Adrenal gland (tissue), 12 donors: ENCODE results near the gene KDM6B. TPM values are rescaled to one million over a fixed set of nuclear protein-coding genes. Genes with fewer than 3 reads are reported as not detected.
A peak's percentile ranks its signal among the peaks of the same experiment; 100 is the strongest.

Experiments
- DNase-seq, 7 donors: peaks; one replicate each; pipeline ENCODE4 v3.0.0-alpha.2; 2019 to 2020
- H3K27ac ChIP-seq, 5 donors: fragments of 200-600 bp; sonication (generic) in 4 of 5; 1 replicate in 3 of 5; 2 replicates in 2 of 5; pipeline versions ENCODE4 v1.5.1 to v1.8.0; 2016 to 2020; ENCODE audit warnings: mild to moderate bottlenecking in 1 of 5
- H3K27me3 ChIP-seq: fragments of 200-600 bp; 2 replicates; pipeline ENCODE4 v1.8.0; 2021
- H3K36me3 ChIP-seq, 2 donors: fragments of 200-600 bp; replicated peaks in 1 of 2; 1 replicate in 1 of 2; 2 replicates in 1 of 2; pipeline versions ENCODE4 v1.5.1 to v1.8.0; 2018 to 2022
- H3K4me1 ChIP-seq, 2 donors: fragments of 200-600 bp; replicated peaks in 1 of 2; 1 replicate in 1 of 2; 2 replicates in 1 of 2; pipeline versions ENCODE4 v1.5.1 to v1.8.0; 2018 to 2021
- H3K4me3 ChIP-seq, 4 donors: fragments of 200-600 bp; sonication (generic) in 3 of 4; one replicate each; pipeline ENCODE4 v1.5.1; 2016 to 2018
- H3K9me3 ChIP-seq, 3 donors: fragments of 200-600 bp; sonication (generic) in 1 of 3; replicated peaks in 1 of 3; 1 replicate in 2 of 3; 2 replicates in 1 of 3; pipeline versions ENCODE4 v1.5.1 to v1.8.0; 2016 to 2021
- POLR2A ChIP-seq, 2 donors: fragments of 450-650 bp; IDR thresholded peaks; one replicate each; pipeline ENCODE4 v1.6.1; 2017; ENCODE audit warnings: antibody characterized with exemption in 2 of 2, mild to moderate bottlenecking in 2 of 2, moderate library complexity in 1 of 2
- WGBS, 4 donors: extraction: QIAGEN DNeasy Blood & Tissue Kit in 2 of 4; methylation state at CpG; one replicate each; pipeline versions ENCODE4 v1.1.5 to v1.1.7; 2013 to 2017; 5-methylcytosine and 5-hydroxymethylcytosine counted together
- intact Hi-C, 2 donors: fragments of 100-400 bp; cut with DNase I; formaldehyde crosslinking; loops; one replicate each; pipeline versions ENCODE4 v1.14.1 to v1.15.0; 2022 to 2023
- polyA plus RNA-seq, 3 donors: library from polyadenylated mRNA; stranded (reverse); fragments of 200-250 nt in 2 of 3; fragments of 350-450 nt in 1 of 3; fragmentation: Illumina TruSeq in 1 of 3; extraction: RNeasy Lipid Tissue Mini Kit (QIAGEN cat#74804) in 1 of 3; gene quantifications; one replicate each; pipeline ENCODE4 v1.2.3, GENCODE V29; 2013 to 2014
- total RNA-seq, 9 donors: library from RNA; depleted of rRNA in 4 of 9; stranded (reverse); fragments of >200 nt in 4 of 9; fragments of 120-200 nt in 1 of 9; fragmentation: NEBNext Ultra II Directional in 1 of 9; extraction: Animal tissue kit (Norgen Biotek cat#: 25700) in 1 of 9; gene quantifications; one replicate each; pipeline versions ENCODE4 v1.1.0 to v1.2.4, GENCODE V29; 2013 to 2023
- TF ChIP-seq, protein P1 (sequence below), 6 experiments: fragments of 450-650 bp in 4 of 6; fragments of 200-600 bp in 2 of 6; sonication (generic) in 1 of 6; IDR thresholded peaks; 1 replicate in 5 of 6; 2 replicates in 1 of 6; pipeline versions ENCODE4 v1.5.1 to v1.8.0; 2016 to 2021; ENCODE audit warnings: antibody characterized with exemption in 6 of 6, mild to moderate bottlenecking in 2 of 6, moderate library complexity in 1 of 6
- donor health status: healthy with polysubstance abuse.
- donor health status: Bipolar disorder and iron deficiency.
- donor health status: DM: yes; HTN: yes; CAD: no.
- donor health status: DM: no; HTN: no; CAD: no.
- donor health status: DM: no; HTN: no; CAD: no.
- donor health status: DM: yes; HTN: yes; CAD: no.

The KDM6B gene
- total and polyA plus RNA-seq, 12 donors: 2.2 to 35.9 (median 11.2) TPM

DNA sequence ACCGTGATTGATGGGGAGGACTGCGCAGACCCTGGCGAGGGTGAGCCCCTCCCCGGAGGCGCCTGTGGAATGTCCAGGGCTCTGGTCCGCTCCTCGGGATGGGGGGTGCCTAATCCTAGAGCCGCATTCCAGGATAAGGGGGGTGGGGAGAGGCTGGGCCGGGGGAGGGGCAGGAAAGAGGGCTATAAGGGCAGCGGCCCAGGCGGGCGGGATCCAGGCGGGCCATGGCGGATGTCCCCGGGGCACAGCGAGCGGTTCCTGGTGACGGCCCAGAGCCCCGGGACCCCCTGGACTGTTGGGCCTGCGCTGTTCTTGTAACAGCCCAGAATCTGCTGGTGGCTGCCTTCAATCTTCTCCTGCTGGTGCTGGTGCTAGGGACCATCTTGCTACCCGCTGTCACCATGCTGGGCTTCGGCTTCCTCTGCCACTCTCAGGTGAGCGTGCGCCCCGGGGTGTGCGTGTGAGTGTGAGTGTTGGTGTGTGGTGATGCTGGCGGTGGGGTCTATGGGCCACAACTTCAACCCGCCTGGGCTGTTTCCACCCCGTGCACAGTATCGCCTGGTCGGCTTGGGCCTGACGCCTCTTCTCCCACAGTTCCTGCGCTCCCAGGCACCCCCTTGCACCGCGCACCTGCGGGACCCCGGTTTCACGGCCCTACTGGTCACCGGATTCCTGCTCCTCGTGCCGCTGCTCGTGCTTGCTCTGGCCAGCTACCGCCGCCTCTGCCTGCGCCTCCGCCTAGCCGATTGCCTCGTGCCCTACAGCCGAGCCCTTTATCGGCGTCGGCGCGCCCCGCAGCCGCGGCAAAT is 21.0 kb downstream of the KDM6B start, which contains the start of gene TMEM88:
TMEM88 (plus strand) TSS at position 216 of the 809 bp plus-strand sequence; CDS start at position 225, 9 bp downstream.
- WGBS, 4 donors: 45 to 54% (median 50%) methylated on average over 20 to 57 of the region's 57 CpGs
- peak in 6 of 7 donors; percentile 26 to 74 (median 48) for DNase-seq
- intact Hi-C loops: loop anchor here (5.0 kb wide), 2 partner anchors 33 to 132 kb away; no protein-coding TSS in a partner anchor

DNA sequence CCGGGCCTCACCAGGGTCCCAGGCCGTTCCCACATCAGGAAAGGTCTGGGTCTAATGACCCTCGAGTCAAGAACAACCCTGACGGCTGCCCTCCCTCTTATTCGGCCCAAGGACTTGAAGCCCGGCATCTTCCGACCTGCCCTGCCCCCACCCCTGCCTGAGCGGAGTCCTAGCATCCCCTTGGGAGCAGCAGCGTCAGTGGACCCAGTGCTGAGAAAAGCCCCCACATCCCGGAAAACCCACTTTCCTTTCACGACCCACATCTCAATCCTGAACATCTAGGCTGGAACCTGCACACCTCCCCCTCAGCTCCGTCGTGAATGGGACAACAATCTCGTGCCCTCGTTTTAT is 21.6 kb downstream of the KDM6B start:
- no peaks in the 10 kb centered on the region for H3K27me3 ChIP-seq
- TF ChIP-seq POLR2A (IDR thresholded peaks at IDR 0.05): peak; percentile 19 to 34
- TF ChIP-seq, protein P1, sequence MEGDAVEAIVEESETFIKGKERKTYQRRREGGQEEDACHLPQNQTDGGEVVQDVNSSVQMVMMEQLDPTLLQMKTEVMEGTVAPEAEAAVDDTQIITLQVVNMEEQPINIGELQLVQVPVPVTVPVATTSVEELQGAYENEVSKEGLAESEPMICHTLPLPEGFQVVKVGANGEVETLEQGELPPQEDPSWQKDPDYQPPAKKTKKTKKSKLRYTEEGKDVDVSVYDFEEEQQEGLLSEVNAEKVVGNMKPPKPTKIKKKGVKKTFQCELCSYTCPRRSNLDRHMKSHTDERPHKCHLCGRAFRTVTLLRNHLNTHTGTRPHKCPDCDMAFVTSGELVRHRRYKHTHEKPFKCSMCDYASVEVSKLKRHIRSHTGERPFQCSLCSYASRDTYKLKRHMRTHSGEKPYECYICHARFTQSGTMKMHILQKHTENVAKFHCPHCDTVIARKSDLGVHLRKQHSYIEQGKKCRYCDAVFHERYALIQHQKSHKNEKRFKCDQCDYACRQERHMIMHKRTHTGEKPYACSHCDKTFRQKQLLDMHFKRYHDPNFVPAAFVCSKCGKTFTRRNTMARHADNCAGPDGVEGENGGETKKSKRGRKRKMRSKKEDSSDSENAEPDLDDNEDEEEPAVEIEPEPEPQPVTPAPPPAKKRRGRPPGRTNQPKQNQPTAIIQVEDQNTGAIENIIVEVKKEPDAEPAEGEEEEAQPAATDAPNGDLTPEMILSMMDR (IDR thresholded peaks at IDR 0.05): peak in 1 of 6 experiments; percentile 1
- 4 to 19% (median 11%) methylated on average over 10 to 15 of the region's 15 CpGs for WGBS, 4 donors
- H3K4me3 ChIP-seq: peak overlapping the region in 1 of 4 donors; percentile 58
- intact Hi-C loops: loop anchor here in 1 of 2 donors (5.0 kb wide), 1 partner anchor 33 kb away; no protein-coding TSS in a partner anchor
- H3K9me3 ChIP-seq: no peaks in the 10 kb centered on the region
- peak overlapping the region in 4 of 5 donors; percentile 63 to 91 (median 82) for H3K27ac ChIP-seq
- peaks cover 0 to 38% of the 10 kb centered on the region in 2 donors for H3K36me3 ChIP-seq
- peak in 5 of 7 donors; percentile 46 to 78 (median 57) for DNase-seq
- H3K4me1 ChIP-seq: peaks cover 23 to 44% of the 10 kb centered on the region in 2 donors

More for the DNA sequence above, 21.0 kb downstream of the KDM6B start, which contains the start of gene TMEM88:
- peak in 1 of 2 donors; percentile 16 for TF ChIP-seq POLR2A (IDR thresholded peaks at IDR 0.05)
- TF ChIP-seq, protein P1 (IDR thresholded peaks at IDR 0.05): no peak
- H3K4me3 ChIP-seq: peak within 1 kb of the TSS in 1 of 4 donors; percentile 58
- H3K9me3 ChIP-seq: no peaks in the 10 kb centered on the region
- H3K36me3 ChIP-seq: peaks cover 0 to 42% of the 10 kb centered on the region in 2 donors
- H3K4me1 ChIP-seq: peaks cover 24 to 50% of the 10 kb centered on the region in 2 donors
- H3K27me3 ChIP-seq: no peaks in the 10 kb centered on the region
- peak within 1 kb of the TSS in 4 of 5 donors; percentile 63 to 91 (median 82) for H3K27ac ChIP-seq

DNA sequence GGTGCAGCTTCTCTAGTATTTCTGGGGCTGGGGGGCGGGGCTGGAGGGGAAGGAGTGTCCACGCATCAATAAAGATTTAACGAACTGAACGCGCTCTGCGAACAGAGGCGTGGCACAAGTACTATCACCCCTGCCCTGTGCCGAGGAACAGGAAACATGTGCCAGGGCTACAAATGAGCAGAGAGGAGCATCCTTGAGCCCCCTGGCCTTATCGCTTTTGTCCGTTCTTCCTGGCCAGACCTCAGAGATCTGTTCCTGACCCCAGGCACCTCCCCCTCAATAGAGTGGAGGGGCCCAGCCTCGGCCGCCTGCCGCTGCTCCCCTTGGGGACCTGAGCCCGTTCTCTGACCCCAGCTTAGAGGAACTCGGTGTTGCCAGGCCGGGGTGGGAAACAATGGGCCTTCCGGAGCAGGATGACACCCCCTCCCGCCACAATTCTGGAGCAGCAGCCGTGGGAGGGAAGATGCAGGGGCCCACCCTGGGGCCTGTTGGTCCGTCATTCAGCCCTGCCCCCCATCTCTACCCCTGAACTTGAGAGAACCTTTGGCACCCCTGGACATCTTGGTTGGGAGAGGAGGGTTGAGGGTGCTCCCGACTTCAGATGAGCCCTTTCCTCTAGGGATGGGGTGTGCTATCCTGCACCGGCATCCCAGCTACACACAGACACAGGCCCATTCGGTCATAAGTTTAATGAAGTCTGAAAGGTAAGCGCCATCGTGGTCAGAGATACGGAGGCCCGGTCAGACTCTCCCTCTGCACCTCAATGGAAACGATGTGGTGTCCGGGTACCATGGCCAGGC is 22.2 kb downstream of the KDM6B start:
- 3 to 5% (median 4%) methylated on average over 22 to 29 of the region's 29 CpGs for WGBS, 4 donors
- intact Hi-C loops: loop anchor here in 1 of 2 donors (5.0 kb wide), 1 partner anchor 34 kb away; no protein-coding TSS in a partner anchor
- Histone ChIP-seq H3K4me3 (peak overlapping the region in 3 of 4 donors; percentile 20 to 58 (median 39)), H3K27ac (peak overlapping the region; percentile 75 to 91 (median 88)), H3K27me3 (no peaks in the 10 kb centered on the region), H3K36me3 (peaks cover 0 to 37% of the 10 kb centered on the region in 2 donors), H3K9me3 (no peaks in the 10 kb centered on the region), H3K4me1 (peaks cover 23 to 42% of the 10 kb centered on the region in 2 donors)
- peak; percentile 56 to 86 (median 70) for DNase-seq
- TF ChIP-seq POLR2A (IDR thresholded peaks at IDR 0.05): no peak
- TF ChIP-seq, protein P1 (IDR thresholded peaks at IDR 0.05): no peak
